ENCODE data around the gene POLD2.
A peak's percentile ranks its signal among the peaks of the same experiment; 100 is the strongest.

The POLD2 gene

DNA sequence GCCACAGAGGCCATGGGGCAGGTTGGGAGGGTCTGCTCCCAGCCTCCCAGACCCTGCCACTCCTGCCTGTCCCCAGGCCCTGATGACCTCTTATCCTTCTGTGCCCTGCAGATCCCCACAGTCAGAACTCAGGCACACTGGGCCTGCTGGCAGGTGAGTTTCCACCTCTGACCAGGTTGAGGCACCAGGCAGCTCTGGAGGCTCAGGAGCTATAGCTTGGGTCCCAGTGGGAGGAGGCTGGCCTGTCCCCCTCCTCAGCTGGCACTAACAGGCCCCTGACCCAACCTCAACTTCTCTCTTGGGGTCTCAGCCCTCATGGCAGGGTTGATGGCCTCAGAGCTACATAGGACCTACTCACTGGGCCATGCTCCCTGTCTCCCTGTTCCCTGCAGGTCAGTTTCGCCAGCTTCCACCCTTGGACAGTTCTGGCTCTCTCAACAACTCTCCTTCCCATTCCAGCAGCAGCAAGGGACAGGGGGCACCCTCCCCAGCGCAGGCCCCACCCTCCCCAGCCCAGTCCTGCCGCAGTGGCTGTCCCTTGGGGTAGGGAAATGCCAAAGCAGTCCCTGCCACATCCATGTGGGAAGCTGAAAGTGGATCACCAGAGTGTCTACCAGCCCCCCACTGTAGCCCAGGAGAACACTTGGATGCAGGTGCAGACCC lies 21.9 kb downstream of the POLD2 start:
- no peak for DNase-seq

DNA sequence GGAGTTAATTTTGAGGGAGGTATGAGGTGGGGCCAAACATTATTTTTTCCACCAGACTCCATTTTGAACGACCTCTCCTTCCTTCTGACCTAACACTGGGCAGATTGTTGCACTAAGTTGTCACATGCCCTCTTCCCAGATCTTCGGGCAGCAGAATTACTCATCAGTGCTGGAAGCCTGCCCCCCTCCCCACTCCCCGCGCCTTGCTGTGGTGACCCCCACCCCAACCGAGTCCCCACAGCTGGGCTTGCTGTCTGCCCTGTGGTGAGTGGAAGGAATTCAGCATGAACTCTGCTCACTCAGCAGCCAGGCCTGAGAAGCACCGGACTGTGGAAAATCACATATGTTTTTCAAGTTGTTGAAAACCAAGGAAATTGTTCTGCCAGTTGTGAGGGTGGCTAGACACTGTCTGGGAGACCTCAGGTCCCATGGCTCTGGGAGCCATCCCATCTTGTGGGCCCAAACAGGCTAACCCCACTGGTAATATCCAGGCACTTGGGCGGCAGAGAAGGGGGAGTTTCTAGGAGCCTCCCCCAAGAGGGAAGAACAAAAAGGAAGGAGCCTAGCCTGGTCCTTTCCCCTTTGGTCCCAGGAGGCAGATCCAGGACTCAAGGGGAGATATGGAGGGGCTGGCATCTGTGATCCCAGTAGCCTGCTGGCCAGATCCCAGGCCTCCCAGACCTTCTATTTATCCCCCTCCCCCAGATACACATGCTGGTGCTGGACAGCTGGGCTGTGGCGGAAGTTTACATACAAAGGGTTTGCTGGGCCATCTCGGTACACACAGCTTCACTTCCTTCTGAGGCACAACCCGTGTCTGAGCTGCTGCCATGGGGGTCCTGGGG lies 22.7 kb downstream of the POLD2 start:
- no peak for DNase-seq

DNA sequence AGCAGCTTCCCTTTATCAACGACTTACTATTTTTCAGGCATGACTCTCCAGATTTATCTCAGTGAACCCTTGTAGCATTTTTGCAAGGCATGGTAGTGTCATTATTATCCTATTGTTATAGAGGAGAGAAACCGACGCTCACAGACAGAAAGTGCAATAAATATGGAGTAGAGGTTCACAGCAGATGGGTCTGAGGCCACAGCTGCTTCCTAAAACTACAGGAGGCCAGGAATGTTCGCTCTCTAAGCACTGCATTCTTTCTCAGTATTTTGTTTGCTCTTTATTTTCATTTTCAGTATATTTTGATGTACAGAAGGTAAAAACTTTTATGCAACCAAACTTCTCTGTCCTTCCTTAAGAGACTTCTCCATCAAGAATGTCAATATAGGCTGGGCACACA lies 23.7 kb downstream of the POLD2 start:
- no peak for DNase-seq

DNA sequence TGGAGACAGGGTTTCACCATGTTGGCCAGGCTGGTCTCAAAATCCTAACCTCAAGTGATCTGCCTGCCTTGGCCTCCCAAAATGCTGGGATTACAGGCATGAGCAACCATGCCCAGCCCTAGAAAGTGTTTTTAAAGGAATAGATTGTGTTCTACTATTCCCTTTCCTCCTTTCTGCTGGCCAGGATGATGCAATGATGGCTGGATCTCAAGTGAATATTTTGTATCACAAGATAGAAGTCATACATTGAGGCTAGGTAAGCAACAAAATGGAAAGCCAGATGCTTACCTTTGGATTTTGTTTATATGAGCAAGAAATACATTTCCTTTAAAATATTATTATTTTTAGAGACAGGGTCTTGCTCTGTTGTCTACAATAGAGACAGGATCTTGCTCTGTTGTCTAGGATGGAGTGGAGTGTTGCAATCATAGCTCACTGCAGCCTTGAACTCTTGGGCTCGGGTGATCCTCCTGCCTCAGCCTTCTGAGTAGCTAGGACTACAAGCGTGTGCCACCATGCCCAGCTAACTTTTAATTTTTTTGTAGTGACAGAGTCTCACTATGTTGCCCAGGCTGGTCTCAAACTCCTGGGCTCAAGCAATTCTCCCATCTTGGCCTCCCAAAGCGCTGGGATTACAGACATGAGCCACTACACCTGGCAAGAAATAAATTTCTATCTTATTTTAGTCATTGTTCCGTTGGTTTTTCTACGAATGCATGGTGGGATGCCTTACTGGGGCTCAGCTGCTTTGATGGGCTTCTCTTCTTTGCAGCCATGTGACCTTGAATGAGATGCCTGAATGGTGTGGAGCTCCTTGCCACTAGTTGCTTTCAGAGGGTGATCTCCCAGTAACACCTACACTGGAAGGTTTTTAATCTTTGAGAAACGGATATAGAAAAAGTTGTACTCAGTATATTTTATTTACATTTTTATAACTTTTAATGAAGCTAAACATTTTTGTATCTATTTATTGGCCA lies 25.0 kb downstream of the POLD2 start:
- no peak for DNase-seq

DNA sequence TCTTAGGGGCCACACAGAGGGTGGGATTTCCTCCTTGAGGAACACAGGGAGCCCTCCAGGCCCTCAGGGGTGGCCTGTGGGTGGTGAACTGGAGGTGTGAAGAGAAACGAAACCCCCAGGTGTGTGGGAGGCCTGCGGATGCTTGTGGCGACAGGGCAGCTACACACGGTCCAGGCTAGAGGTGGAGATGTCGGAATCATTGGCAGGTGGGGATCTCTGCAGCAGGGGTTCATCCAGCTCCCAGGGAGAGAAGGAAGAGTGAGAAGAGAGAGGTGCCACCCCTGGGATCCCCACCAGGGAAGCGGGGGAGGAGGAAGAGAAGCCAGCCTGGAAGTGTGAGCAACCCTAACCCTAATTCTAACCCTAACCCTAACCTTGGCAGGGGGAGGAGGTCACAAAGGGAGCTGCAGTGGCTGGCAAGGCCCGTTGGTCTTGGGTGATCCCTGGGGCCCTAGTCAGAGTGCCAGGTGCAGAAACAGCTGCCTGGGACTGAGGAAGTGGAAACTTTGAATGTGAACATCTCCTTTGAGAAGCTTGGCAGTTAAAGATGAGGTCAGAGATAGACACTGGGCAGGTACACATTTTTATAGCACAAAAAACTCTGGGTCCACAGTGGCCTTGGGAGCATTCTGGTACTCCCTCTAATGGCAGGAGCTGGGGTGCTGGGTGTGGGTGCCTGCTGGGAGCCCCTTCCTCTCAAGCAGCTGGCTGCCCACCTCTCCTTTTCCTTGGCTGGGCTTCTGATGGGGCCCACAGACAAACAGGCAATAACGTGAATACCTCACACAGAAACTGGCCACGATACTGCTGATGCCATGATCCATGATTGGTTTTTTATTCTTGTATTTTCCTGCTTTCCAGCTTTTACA lies 26.1 kb downstream of the POLD2 start:
- DNase-seq, result no peak

DNA sequence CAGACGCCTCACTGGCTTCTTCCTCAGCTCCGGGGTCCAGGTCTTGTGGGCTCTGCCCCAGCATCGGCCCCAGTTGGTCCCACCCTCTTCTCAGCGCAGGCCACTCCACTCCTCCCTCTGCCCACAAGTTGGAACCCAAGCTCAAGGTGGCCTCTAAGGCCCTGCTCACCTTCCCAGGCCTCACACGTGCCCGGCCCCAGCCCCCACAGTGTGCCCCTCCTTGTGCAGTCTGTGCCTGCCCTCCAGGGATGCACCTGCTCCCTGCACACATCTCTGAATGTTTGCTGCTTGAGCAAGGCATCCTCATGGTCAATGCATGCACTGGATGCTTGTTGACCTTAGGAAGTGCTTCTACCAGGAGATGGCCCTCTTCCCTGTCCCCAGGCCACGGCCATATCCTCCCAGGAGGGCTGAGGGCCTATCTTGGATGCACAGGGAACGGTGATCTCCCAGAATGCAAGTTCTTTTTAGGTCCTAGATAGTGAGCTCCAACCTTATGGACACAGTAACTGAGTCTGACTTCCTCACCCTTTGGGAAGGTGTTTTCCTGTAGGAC lies 26.9 kb downstream of the POLD2 start:
- DNase-seq, result no peak

DNA sequence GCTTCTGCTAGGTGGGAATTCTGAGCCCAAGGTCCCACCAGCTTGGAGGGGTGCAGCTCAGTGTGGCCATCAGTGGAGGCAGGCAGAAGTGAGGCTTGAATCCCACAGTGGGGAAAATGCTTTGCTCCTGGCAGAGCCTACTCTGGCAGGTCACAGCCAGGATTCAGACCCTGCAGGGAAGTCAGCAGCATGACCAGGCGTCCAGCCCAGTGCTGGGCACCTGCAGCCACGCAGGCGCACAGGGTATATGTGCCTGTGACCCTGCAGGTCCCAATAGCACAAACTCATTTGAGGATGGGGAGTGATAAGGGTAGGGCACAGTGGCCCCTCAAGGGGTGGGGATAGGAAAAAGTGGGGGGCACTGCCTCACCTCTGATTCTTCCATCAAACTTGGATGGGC lies 27.6 kb downstream of the POLD2 start:
- no peak for DNase-seq

DNA sequence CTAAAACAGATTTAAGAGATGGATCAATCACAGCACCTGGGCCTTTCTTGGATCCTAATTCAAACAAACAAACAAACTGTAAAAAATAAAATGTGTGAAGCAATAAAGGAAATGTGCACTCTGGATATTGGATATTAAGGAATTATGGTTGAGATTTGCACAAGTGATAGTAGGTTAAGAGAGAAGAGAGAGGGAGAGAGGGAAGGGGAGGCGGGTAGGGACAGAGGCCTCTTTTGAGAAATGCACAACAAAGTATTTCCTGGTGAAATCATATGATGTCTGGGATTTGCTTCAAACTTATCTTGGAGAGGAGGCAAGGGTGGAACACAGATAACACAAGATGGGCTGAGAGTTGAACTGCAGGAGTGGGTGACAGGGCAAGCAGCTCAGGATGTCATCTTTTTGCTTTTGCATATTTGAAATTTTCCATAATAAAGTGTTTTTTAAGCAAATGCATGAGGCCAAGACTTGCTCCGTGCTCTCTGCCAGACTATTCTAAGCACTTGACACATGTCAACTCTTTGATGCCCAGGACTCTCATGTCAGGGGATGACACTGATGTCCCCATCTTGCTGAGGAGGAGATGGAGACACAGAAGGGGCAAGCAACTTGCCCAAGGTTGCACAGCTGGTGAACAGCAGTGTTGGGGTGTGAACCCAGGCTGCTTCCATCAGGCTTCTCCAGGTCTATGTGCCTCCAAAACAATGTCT lies 28.3 kb downstream of the POLD2 start:
- DNase-seq, result no peak

DNA sequence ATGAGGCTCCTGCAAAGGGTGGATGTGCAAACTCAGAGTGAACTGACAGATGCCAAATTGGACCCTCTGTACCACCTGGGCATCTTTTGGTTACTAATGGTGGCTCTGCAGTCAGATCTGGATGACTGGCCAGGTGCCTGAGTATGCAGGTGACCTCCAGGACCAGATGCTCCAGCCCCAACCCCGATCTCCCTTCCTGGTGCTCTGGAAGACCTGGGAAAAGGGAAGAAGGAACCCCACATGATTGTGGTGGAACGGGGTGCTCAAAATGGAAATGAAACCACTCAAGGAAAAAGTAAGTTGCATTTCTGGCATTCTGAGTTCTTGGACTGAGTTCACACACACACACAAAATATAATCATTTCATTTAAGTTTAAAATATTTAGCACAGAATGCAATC lies 29.0 kb downstream of the POLD2 start:
- no peak for DNase-seq

DNA sequence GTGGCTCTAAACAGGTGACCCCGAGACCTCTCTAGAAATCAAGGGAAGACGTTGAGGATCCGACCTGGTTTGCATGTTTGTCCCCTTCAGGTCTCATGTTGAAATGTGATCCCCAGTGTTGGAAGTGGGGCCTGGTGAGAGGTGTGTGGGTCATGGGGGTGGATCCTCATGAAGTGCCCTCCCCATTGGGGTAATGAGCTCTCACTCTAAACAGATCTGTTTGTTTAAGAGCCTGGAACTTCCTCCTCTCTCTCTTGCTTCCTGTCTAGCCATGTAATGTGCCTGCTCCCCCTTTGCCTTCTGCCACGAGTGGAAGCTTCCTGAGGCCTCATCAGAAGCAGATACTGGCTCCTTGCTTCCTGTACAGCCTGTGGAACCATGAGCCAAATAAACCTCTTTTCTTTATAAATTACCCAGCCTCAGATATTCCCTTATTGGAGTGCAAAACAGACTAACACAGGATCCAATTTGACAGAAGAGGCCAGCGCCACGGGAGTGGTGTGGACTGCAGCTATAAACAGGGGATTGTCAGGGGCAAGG lies 30.2 kb downstream of the POLD2 start:
- no peak for DNase-seq

DNA sequence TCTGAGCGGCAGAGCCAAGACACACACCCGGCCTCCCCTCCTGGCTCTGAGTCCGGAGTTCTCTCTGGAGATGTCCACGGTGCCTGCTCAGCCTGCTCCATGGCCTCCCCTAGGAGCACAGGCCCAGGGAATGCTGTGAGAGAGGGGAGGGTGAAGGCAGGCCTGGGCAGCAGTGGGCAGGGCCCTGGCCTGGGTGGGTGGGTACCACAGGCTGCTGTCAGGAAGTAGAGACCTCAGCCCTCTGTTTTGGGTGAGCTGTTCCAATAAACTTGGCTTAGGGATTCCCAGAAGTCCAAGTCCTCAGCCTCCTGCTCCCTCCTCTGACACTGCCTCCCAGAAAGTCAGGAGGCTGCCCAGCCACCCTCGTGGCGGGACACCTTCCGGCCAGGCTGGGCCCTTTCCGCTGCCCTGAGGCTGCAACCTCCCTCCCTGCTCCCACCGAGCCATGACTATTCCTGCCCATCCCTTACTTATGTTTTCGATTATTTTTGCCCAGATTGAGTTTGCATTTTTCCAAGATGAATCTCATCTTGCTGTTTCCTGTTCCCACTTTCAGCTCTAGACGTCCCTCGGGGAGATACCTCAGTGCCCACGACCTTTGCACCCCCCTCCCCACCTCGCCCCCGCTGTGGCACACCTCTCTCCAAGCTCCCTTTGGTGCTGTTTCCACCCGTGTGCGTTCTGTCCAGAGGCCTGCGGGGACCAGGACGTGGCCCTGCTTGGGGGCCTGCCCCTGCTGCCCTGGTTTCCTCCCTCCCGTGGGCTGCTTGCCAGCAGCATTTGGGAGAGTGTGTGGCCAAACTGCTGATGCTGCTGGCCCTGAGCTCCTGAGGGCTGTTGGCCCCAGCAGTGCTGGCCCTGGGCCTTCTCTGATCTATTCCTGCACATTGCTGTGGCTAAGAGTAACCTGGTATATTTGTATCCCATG lies 35.2 kb downstream of the POLD2 start:
- DNase-seq, result no peak

DNA sequence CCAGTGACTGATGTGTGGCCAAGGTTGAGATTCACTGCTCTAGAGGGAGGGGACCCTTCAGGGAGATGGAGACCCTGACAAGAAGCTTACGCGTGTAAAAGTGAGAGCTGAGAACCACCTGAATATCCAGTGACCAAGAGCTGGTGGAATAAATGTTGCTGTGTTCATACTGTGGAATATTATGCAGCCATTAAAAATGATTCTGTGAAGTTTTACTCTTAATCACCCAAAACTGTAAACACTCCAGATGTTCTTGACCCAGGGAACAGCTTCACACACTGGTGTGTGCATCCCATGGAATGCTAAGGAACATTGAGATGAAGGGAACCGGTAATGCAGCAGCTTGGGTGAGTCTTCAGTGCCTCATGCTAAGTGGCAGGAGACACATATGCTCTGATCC lies 36.7 kb downstream of the POLD2 start:
- no peak for DNase-seq

DNA sequence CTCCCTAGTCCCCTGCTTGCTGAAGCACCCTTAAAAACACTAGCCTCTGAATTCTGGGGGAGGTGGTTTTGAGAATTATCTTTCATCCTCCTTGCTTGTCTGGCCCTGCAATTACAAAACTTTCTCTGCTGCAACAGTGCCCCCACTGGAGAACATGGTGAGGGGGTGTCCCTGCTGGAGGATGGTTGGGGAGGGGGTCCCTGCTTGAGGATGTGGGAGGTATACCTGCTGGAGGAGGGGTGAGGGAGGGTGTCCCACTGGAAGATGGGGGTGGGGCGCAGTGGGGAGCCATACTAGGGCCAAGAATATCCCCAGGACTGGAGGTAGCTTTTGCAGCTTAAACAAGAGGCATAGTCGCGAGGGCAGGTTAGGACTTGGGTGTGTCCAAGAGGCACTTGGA lies 37.8 kb downstream of the POLD2 start:
- DNase-seq, result no peak

DNA sequence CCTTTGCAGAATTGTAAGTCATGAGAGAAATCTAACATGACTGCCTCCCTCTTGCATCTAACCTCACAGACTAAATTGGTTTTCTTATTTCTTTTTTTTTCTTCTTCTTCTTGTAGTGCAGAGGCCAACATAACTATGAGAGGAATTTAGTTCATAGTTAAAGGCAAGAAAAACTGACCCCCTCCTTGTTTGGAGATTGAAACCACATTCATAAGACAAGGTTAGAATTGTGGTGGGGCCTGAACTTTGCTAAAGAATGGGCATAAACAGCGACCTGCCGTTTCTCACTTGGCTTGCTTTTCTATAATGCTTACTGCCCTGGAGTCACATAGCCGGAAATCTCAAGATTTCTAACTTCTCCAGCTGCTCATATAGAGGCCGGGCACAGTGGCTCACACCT lies 38.6 kb downstream of the POLD2 start:
- no peak for DNase-seq

DNA sequence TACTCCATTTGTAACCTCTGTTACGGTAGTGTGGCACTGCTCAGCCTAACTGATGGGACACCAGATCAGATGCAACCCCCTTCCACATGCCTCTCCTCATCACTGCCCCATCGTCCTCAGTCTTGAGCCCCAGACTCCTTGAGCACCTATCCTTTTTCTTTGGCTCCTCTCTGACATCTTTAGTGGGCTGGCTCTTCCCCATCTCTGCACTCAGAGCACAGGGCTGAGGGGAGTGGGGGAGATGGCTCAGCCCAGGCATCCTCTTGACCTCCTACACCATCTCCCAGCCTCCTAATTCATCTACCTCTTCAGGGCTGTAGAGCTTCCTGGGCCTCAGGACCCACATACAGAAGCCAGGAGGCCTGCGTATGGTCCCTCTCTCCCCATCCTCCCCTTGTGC lies 39.6 kb downstream of the POLD2 start:
- no peak for DNase-seq

DNA sequence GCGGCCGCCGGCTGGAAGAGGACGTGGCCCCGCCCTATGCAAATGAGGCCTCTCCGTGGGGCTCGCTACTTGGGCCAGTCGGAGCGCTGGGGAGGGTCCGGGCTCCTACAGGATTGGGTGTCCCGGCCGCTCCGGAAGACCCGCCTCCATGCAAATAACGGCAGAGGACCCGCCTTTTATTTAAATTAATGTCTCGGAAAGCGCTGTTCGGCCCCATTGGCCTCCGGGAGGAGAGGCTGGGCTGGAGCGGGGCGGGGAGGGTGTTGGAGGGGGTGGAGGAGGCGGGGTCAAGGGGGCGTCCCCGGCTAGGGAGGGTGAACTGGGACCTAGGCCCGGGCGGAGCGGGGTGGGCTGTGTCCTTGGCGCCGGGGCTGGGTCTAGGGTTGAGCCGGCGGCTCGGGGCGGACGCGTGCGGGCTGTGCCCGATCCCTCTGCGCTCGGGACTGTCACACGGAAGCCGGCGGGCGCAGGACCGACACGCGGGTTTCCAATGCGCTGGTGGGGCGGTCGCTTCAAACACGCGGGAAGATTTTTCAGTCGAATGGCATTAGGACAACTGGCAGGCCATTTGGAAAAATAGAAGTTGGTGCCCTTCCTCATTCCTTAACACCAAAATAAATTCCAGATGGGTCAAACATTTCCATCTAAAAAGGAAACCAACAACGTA lies 40.7 kb downstream of the POLD2 start:
- DNase-seq, result peak; percentile 92

DNA sequence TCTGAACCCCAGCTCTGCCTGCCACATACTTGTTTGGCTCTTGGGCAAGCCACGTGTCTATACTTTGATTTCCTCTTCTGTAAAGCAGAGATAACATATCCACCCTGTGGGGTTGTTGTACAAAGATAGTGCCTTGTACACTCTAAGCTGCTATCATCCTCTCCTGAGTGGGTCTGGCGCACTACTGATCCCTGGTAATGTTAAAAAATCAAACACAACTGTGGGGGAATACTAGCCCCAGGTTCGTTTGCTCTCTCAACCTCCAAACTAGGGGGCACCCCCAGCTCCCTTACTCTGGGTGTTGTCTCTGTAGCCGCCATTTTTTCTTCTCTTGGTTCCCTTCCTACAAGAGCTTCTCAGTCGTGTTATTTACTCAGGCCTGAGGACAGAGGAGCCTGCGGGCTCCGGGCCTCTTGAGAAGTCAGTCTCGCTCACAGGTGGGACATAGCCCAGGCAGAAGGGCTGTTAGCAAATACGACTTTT lies 42.0 kb downstream of the POLD2 start:
- DNase-seq, result no peak

DNA sequence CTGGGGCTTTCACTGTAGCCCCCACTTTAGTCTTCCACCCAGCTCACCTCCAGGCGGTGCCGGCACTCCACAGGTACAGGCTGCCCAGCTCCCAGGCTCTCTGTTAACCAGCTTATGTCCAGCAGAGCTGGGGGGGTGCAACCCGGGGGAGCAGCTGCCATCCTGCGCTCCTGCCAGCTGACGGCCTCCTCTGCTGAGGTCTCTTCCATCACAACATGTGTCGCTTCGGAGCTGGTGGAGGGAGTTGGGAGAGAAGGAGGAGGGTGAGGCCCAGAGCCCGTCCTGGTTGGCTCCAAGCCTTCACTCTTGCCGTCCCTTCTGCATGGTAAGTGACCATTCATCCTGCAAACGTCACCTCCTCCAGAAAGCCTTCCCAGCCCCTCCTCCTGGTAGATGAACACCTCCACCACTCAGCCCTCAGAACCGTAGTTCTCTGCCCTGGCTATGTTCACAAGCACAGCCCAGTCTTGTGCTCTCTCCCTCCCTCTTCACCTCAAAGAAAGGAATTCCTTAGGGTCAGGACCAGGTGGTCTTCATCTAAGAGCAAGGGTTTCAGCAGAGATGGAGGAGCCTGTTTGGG lies 42.6 kb downstream of the POLD2 start:
- no peak for DNase-seq

DNA sequence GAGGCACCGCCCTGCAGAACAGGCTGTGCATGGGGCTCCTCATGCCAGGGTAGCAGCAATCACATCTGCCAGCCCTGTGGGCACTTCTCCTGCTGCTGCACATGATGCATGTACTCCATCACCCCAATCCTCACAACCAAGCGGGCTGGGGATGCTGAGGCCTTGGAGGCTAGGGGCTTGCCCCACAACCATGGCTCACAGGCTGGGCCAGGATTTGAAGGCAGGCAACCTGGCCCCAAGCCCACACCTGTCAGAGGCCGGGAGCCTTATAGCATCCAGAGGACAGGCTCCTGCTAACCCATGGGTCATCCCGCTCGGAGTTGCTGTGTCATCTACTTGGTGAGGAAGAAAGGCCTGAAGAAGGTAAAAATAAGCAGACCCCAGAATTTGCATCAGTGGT lies 43.2 kb downstream of the POLD2 start:
- DNase-seq, result no peak

All from activated gamma-delta T cell (primary cell).